HG03354 (cell line): ENCODE results near the gene ACY1.

ENCODE experiments used
- ATAC-seq: cut with Tn5 transposase; IDR thresholded peaks from one replicate; pipeline ENCODE4 v1.9.1; 2021; ENCODE audit warnings: mild to moderate bottlenecking; ENCODE audit not compliant: unreplicated experiment, poor library complexity, severe bottlenecking

ACY1 gene

GRCh38 chr3:51961602-51962569 lies 21.4 kb upstream of the ACY1 start:
- no peak for ATAC-seq

- ATAC-seq, result no peak
These were observed 20.3 kb upstream of the ACY1 start for GRCh38 chr3:51962854-51963530.

- ATAC-seq, result no peak
These were observed 19.3 kb upstream of the ACY1 start for GRCh38 chr3:51963951-51964451.

GRCh38 chr3:51964521-51964920 lies 18.8 kb upstream of the ACY1 start:
- ATAC-seq, result no peak

- no peak for ATAC-seq
These were observed 17.3 kb upstream of the ACY1 start for GRCh38 chr3:51966016-51966415.

- ATAC-seq, result no peak
These were observed 16.8 kb upstream of the ACY1 start for GRCh38 chr3:51966486-51966885.

GRCh38 chr3:51966922-51967383 lies 16.4 kb upstream of the ACY1 start:
- ATAC-seq, result peak; percentile 16

- ATAC-seq, result peak; percentile 59
These were observed 15.8 kb upstream of the ACY1 start, which contains the start of gene PCBP4 for GRCh38 chr3:51967384-51968169. Gene PCBP4 (minus strand): TSS chr3:51967454. CDS start chr3:51961240, 6,214 bp downstream.

- no peak for ATAC-seq
These were observed 15.1 kb upstream of the ACY1 start for GRCh38 chr3:51968170-51968775.

- ATAC-seq, result no peak
These were observed 14.3 kb upstream of the ACY1 start for GRCh38 chr3:51968883-51969678.

GRCh38 chr3:51969841-51970240 lies 13.5 kb upstream of the ACY1 start:
- ATAC-seq, result no peak

GRCh38 chr3:51970606-51971300 lies 12.6 kb upstream of the ACY1 start:
- ATAC-seq, result no peak

- no peak for ATAC-seq
These were observed 12.0 kb upstream of the ACY1 start for GRCh38 chr3:51971350-51971749.

- peak; percentile 22 for ATAC-seq
These were observed 8.9 kb upstream of the ACY1 start for GRCh38 chr3:51974277-51974962.

GRCh38 chr3:51974963-51975851 lies 8.1 kb upstream of the ACY1 start, which contains the start of gene ABHD14A:
Gene ABHD14A (plus strand): TSS chr3:51975064. CDS start chr3:51975136, 72 bp downstream.
- ATAC-seq, result peak; percentile 58

GRCh38 chr3:51975852-51976549 lies 7.3 kb upstream of the ACY1 start:
- no peak for ATAC-seq
